Measurements from ENCODE around the gene CLEC2D. TPM values are rescaled to one million over a fixed set of nuclear protein-coding genes. Genes with fewer than 3 reads are reported as not detected.

CLEC2D gene
- total RNA-seq, 1 experiment from 2014 or later, result 1.9 TPM

- POLR2A ChIA-PET, result no interaction called here
- Histone ChIP-seq H4K20me1 (ENCODE audit: insufficient read depth) (no peaks in the 10 kb centered on the region), H3K27me3 (ENCODE audit: insufficient read depth, low read length) (no peaks in the 10 kb centered on the region), H2AFZ (ENCODE audit: low read depth, low read length, poor library complexity, severe bottlenecking) (no peak overlapping the region), H3K27ac (ENCODE audit: low read depth, low read length) (no peak overlapping the region), H3K4me2 (ENCODE audit: low read length) (no peak overlapping the region), H3K79me2 (ENCODE audit: insufficient read depth, low read length) (no peaks in the 10 kb centered on the region), H3K9me3 (ENCODE audit: control insufficient read depth in 1 of 2, insufficient read depth in 1 of 2, low read depth in 1 of 2, low read length in 2 of 2) (no peaks in the 10 kb centered on the region), H3K9ac (ENCODE audit: low read length) (no peak overlapping the region), H3K4me1 (ENCODE audit: control insufficient read depth in 1 of 2, insufficient read depth in 2 of 2, low read length in 2 of 2) (no peaks in the 10 kb centered on the region), H3K4me3 (replicated peaks in 1 of 2; ENCODE audit: low read depth in 1 of 2, low read length in 2 of 2) (no peak overlapping the region), H3K9me2 (ENCODE audit: insufficient read depth) (no peaks in the 10 kb centered on the region), H3K36me3 (ENCODE audit: control insufficient read depth in 1 of 2, insufficient read depth in 2 of 2, low read length in 2 of 2) (no peaks in the 10 kb centered on the region)
- intact Hi-C loops (cut with micrococcal nuclease), result no loop called here
- TF ChIP-seq ELF1 (IDR thresholded peaks at IDR 0.05; ENCODE audit: borderline replicate concordance, low read depth) (no peak), ATF3 (IDR thresholded peaks at IDR 0.05) (no peak), SIN3A (IDR thresholded peaks at IDR 0.05; ENCODE audit: low read depth) (no peak), TCF7L2 (IDR thresholded peaks at IDR 0.05; ENCODE audit: borderline replicate concordance, extremely low read depth, insufficient read depth, insufficient read length) (no peak), EZH2 (IDR thresholded peaks at IDR 0.05) (no peak), POLR2A (IDR thresholded peaks at IDR 0.05; ENCODE audit: borderline replicate concordance, extremely low read depth, insufficient read depth, insufficient read length) (no peak), EGR1 (IDR thresholded peaks at IDR 0.05; ENCODE audit: low read depth) (no peak), SP1 (IDR thresholded peaks at IDR 0.05; ENCODE audit: low read depth) (no peak), SRF (IDR thresholded peaks at IDR 0.05; ENCODE audit: low read depth) (no peak), ZFX (IDR thresholded peaks at IDR 0.05) (no peak), FOSL1 (IDR thresholded peaks at IDR 0.05; ENCODE audit: low read depth) (no peak), ZNF274 (IDR thresholded peaks at IDR 0.05; ENCODE audit: low read depth, low read length) (no peak), REST (IDR thresholded peaks at IDR 0.05; ENCODE audit: low read depth) (no peak), POLR2AphosphoS5 (IDR thresholded peaks at IDR 0.05; ENCODE audit: low read depth, low read length) (no peak), CEBPB (IDR thresholded peaks at IDR 0.05; ENCODE audit: low read depth) (no peak), JUND (IDR thresholded peaks at IDR 0.05) (no peak), CBX3 (IDR thresholded peaks at IDR 0.05; ENCODE audit: low read depth) (no peak)
- TF ChIP-seq, protein P1, sequence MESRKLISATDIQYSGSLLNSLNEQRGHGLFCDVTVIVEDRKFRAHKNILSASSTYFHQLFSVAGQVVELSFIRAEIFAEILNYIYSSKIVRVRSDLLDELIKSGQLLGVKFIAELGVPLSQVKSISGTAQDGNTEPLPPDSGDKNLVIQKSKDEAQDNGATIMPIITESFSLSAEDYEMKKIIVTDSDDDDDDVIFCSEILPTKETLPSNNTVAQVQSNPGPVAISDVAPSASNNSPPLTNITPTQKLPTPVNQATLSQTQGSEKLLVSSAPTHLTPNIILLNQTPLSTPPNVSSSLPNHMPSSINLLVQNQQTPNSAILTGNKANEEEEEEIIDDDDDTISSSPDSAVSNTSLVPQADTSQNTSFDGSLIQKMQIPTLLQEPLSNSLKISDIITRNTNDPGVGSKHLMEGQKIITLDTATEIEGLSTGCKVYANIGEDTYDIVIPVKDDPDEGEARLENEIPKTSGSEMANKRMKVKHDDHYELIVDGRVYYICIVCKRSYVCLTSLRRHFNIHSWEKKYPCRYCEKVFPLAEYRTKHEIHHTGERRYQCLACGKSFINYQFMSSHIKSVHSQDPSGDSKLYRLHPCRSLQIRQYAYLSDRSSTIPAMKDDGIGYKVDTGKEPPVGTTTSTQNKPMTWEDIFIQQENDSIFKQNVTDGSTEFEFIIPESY (IDR thresholded peaks at IDR 0.05; ENCODE audit: extremely low read depth, insufficient replicate concordance, low read length), result no peak
- TF ChIP-seq, protein P2, sequence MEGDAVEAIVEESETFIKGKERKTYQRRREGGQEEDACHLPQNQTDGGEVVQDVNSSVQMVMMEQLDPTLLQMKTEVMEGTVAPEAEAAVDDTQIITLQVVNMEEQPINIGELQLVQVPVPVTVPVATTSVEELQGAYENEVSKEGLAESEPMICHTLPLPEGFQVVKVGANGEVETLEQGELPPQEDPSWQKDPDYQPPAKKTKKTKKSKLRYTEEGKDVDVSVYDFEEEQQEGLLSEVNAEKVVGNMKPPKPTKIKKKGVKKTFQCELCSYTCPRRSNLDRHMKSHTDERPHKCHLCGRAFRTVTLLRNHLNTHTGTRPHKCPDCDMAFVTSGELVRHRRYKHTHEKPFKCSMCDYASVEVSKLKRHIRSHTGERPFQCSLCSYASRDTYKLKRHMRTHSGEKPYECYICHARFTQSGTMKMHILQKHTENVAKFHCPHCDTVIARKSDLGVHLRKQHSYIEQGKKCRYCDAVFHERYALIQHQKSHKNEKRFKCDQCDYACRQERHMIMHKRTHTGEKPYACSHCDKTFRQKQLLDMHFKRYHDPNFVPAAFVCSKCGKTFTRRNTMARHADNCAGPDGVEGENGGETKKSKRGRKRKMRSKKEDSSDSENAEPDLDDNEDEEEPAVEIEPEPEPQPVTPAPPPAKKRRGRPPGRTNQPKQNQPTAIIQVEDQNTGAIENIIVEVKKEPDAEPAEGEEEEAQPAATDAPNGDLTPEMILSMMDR (IDR thresholded peaks at IDR 0.05 in 2 of 3, conservative IDR thresholded peaks at IDR 0.05 in 1 of 3; ENCODE audit: borderline replicate concordance in 1 of 3, insufficient read depth in 1 of 3, low read depth in 2 of 3, low read length in 2 of 3), result no peak
- TF ChIP-seq, protein P3, sequence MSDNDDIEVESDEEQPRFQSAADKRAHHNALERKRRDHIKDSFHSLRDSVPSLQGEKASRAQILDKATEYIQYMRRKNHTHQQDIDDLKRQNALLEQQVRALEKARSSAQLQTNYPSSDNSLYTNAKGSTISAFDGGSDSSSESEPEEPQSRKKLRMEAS (IDR thresholded peaks at IDR 0.05), result no peak
- no TSS peak for BruUV-seq (replicated peaks)
- no peak for DNase-seq (ENCODE audit: low read depth, low spot score)
- CTCF ChIA-PET, result no interaction called here
- ATAC-seq, result no peak
- RAD21 ChIA-PET (ENCODE audit: low non-redundant PET in 1 of 2, low total read pairs in 2 of 2, uncharacterized antibody in 2 of 2, unreplicated experiment in 2 of 2), result no interaction called here
These were observed 23.4 kb downstream of the CLEC2D start for GRCh38 chr12:9692909-9693308.
